GM18505 (cell line): ENCODE data around the gene SH3PXD2B.

ENCODE experiments used
- ATAC-seq: cut with Tn5 transposase; IDR thresholded peaks from one replicate; pipeline ENCODE4 v1.9.1; 2021; ENCODE audit not compliant: unreplicated experiment
- POLR2A ChIP-seq: IDR thresholded peaks from 4 replicates; pipeline ENCODE4 v1.6.1; 2011; ENCODE audit warnings: borderline replicate concordance; ENCODE audit not compliant: insufficient read depth, insufficient read length; ENCODE audit errors: extremely low read depth

Gene SH3PXD2B

GRCh38 chr5:172429201-172429940, 25.0 kb downstream of the SH3PXD2B start:
- no peak for ATAC-seq
- TF ChIP-seq POLR2A = no peak

- no peak for ATAC-seq
- TF ChIP-seq POLR2A = no peak
These were observed 25.8 kb downstream of the SH3PXD2B start for GRCh38 chr5:172428224-172429166.

- no peak for ATAC-seq
- TF ChIP-seq POLR2A = no peak
These were observed 27.1 kb downstream of the SH3PXD2B start for GRCh38 chr5:172427202-172427601.

- no peak for ATAC-seq
- no peak for TF ChIP-seq POLR2A
These were observed 28.2 kb downstream of the SH3PXD2B start for GRCh38 chr5:172426086-172426485.

GRCh38 chr5:172425402-172425801, 28.9 kb downstream of the SH3PXD2B start:
- TF ChIP-seq POLR2A = no peak

GRCh38 chr5:172424808-172425207, 29.5 kb downstream of the SH3PXD2B start:
- TF ChIP-seq POLR2A = no peak
- ATAC-seq = no peak

More at GRCh38 chr5:172425402-172425801, 28.9 kb downstream of the SH3PXD2B start:
- ATAC-seq = no peak

GRCh38 chr5:172424111-172424490, 30.2 kb downstream of the SH3PXD2B start:
- TF ChIP-seq POLR2A = no peak
- ATAC-seq = no peak

GRCh38 chr5:172423379-172424110, 30.8 kb downstream of the SH3PXD2B start:
- ATAC-seq = no peak
- TF ChIP-seq POLR2A = no peak

GRCh38 chr5:172422255-172422654, 32.1 kb downstream of the SH3PXD2B start:
- no peak for ATAC-seq
- no peak for TF ChIP-seq POLR2A

- no peak for ATAC-seq
- TF ChIP-seq POLR2A = no peak
These were observed 33.3 kb downstream of the SH3PXD2B start for GRCh38 chr5:172421020-172421419.

GRCh38 chr5:172420235-172420939, 33.9 kb downstream of the SH3PXD2B start:
- no peak for ATAC-seq
- TF ChIP-seq POLR2A = no peak
